SK-N-SH treated with all-trans-retinoic acid at 6 μM for 48 hours (cell line): Measurements from ENCODE around the gene RHBDD1.

ENCODE experiments used
- SNAI2 ChIP-seq: fragments of 250-450 bp; sonication (Bioruptor Pico); IDR thresholded peaks from 2 replicates; pipeline ENCODE4 v1.5.0; 2020; ENCODE audit warnings: mild to moderate bottlenecking, moderate library complexity
- TF ChIP-seq, protein P1 (sequence below): fragments of 250-450 bp; sonication (Bioruptor Pico); IDR thresholded peaks from 2 replicates; pipeline ENCODE4 v1.5.1; 2021; ENCODE audit warnings: mild to moderate bottlenecking, moderate library complexity

- TF ChIP-seq, protein P1, sequence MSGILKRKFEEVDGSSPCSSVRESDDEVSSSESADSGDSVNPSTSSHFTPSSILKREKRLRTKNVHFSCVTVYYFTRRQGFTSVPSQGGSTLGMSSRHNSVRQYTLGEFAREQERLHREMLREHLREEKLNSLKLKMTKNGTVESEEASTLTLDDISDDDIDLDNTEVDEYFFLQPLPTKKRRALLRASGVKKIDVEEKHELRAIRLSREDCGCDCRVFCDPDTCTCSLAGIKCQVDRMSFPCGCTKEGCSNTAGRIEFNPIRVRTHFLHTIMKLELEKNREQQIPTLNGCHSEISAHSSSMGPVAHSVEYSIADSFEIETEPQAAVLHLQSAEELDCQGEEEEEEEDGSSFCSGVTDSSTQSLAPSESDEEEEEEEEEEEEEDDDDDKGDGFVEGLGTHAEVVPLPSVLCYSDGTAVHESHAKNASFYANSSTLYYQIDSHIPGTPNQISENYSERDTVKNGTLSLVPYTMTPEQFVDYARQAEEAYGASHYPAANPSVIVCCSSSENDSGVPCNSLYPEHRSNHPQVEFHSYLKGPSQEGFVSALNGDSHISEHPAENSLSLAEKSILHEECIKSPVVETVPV = no peak
- TF ChIP-seq SNAI2 (CRISPR knock-in tag) = no peak
Observed at GRCh38 chr2:227000123-227000522, 164.3 kb downstream of the RHBDD1 start.
